ENCODE data around the gene CYTH2. TPM values are rescaled to one million over a fixed set of nuclear protein-coding genes. Genes with fewer than 3 reads are reported as not detected.

Gene CYTH2
- total and polyA plus RNA-seq, 9 of the 15 experiments (the other 6 are each of a cell fraction or from before 2014, with no cell fraction given) = 1.8 to 45.2 (median 23.8) TPM

GRCh38 chr19:48510421-48511268 lies 41.5 kb downstream of the CYTH2 start (continued):
- TF ChIP-seq, protein P1, sequence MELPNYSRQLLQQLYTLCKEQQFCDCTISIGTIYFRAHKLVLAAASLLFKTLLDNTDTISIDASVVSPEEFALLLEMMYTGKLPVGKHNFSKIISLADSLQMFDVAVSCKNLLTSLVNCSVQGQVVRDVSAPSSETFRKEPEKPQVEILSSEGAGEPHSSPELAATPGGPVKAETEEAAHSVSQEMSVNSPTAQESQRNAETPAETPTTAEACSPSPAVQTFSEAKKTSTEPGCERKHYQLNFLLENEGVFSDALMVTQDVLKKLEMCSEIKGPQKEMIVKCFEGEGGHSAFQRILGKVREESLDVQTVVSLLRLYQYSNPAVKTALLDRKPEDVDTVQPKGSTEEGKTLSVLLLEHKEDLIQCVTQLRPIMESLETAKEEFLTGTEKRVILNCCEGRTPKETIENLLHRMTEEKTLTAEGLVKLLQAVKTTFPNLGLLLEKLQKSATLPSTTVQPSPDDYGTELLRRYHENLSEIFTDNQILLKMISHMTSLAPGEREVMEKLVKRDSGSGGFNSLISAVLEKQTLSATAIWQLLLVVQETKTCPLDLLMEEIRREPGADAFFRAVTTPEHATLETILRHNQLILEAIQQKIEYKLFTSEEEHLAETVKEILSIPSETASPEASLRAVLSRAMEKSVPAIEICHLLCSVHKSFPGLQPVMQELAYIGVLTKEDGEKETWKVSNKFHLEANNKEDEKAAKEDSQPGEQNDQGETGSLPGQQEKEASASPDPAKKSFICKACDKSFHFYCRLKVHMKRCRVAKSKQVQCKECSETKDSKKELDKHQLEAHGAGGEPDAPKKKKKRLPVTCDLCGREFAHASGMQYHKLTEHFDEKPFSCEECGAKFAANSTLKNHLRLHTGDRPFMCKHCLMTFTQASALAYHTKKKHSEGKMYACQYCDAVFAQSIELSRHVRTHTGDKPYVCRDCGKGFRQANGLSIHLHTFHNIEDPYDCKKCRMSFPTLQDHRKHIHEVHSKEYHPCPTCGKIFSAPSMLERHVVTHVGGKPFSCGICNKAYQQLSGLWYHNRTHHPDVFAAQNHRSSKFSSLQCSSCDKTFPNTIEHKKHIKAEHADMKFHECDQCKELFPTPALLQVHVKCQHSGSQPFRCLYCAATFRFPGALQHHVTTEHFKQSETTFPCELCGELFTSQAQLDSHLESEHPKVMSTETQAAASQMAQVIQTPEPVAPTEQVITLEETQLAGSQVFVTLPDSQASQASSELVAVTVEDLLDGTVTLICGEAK (IDR thresholded peaks at IDR 0.05) = no peak
- TF ChIP-seq, protein P1 (CRISPR knock-in tag; IDR thresholded peaks at IDR 0.05) = no peak
- no peak for TF ChIP-seq ZBTB7A (IDR thresholded peaks at IDR 0.05; ENCODE audit: borderline replicate concordance, control insufficient read depth, low read depth, low read length)
- no peak for TF ChIP-seq NR2C2 (CRISPR knock-in tag; IDR thresholded peaks at IDR 0.05)
- TF ChIP-seq NR2C2 (tag; IDR thresholded peaks at IDR 0.05) = 0 out of 2 replicates have a peak, but pooled peaks have one; percentile 33
- TF ChIP-seq, protein P2, sequence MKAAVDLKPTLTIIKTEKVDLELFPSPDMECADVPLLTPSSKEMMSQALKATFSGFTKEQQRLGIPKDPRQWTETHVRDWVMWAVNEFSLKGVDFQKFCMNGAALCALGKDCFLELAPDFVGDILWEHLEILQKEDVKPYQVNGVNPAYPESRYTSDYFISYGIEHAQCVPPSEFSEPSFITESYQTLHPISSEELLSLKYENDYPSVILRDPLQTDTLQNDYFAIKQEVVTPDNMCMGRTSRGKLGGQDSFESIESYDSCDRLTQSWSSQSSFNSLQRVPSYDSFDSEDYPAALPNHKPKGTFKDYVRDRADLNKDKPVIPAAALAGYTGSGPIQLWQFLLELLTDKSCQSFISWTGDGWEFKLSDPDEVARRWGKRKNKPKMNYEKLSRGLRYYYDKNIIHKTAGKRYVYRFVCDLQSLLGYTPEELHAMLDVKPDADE (conservative IDR thresholded peaks at IDR 0.05; ENCODE audit: control insufficient read depth, low read depth, low read length) = peak; percentile 95
- TF ChIP-seq ETV1 (tag; conservative IDR thresholded peaks at IDR 0.05; ENCODE audit: low read depth) = no peak
- peak; percentile 75 for TF ChIP-seq CREM (IDR thresholded peaks at IDR 0.05; ENCODE audit: low read depth)
- no peak for TF ChIP-seq GABPB2 (CRISPR knock-in tag; conservative IDR thresholded peaks at IDR 0.05)
- TF ChIP-seq CXXC5 (CRISPR knock-in tag; IDR thresholded peaks at IDR 0.05) = 0 out of 2 replicates have a peak, but pooled peaks have one; percentile 15
- no peak for TF ChIP-seq HDAC6 (IDR thresholded peaks at IDR 0.05; ENCODE audit: low read depth, low read length)
- TF ChIP-seq SIX5 (IDR thresholded peaks at IDR 0.05; ENCODE audit: borderline replicate concordance in 1 of 2, insufficient read depth in 1 of 2, low read depth in 1 of 2, low read length in 2 of 2) = peak; percentile 96 to 99
- no peak for TF ChIP-seq CEBPG (CRISPR knock-in tag; IDR thresholded peaks at IDR 0.05)
- no peak for TF ChIP-seq CEBPG (tag; conservative IDR thresholded peaks at IDR 0.05 in 1 of 2, IDR thresholded peaks at IDR 0.05 in 1 of 2)
- TF ChIP-seq CCAR2 (IDR thresholded peaks at IDR 0.05; ENCODE audit: low read depth, low read length) = no peak
- TF ChIP-seq ZNF717 (CRISPR knock-in tag; IDR thresholded peaks at IDR 0.05) = no peak
- no peak for TF ChIP-seq TBL1XR1 (IDR thresholded peaks at IDR 0.05; ENCODE audit: low read length in 2 of 2)
- no peak for TF ChIP-seq RBM39 (optimal IDR thresholded peaks at IDR 0.05; ENCODE audit: low read depth, low read length)

Measured in K562 (cell line).